Amniotic stem cell (primary cell): Measurements from ENCODE around the gene KRTAP17-1.
A peak's percentile ranks its signal among the peaks of the same experiment; 100 is the strongest.
"Not testable (repeated sequence)": the region's sequence is repeated elsewhere in the genome, so short reads cannot be mapped to it uniquely, and the experiment has no call there.

Source experiments
- DNase-seq: peaks from one replicate; lab custom pipeline; 2025; lab: John Stamatoyannopoulos, UW

Gene KRTAP17-1, protein sequence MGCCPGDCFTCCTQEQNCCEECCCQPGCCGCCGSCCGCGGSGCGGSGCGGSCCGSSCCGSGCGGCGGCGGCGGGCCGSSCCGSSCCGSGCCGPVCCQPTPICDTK

DNA sequence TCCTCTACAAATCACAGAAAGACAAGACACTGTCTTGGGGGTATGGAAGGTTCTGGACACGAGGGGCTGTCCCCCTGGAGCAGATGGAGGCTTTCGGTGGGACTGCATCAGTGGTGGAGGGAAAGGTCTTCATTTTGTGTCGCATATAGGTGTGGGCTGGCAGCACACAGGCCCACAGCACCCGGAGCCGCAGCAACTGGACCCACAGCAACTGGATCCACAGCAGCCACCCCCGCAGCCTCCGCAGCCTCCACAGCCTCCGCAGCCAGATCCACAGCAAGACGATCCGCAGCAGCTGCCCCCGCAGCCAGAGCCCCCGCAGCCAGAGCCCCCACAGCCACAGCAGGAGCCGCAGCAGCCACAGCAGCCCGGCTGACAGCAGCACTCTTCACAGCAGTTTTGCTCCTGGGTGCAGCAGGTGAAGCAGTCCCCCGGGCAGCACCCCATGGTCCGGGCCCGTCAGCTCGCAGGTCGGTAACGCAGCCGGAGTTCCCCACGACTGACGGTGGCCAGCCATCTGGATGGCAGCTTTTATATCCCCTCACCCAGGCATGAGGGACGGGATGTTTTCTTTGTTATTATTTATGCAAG is at the start of gene KRTAP17-1:
Gene KRTAP17-1, minus strand, starts transcription at position 507 of the 591 bp plus-strand sequence. Its CDS starts 60 bp downstream, at position 447.
- DNase-seq, result no peak

DNA sequence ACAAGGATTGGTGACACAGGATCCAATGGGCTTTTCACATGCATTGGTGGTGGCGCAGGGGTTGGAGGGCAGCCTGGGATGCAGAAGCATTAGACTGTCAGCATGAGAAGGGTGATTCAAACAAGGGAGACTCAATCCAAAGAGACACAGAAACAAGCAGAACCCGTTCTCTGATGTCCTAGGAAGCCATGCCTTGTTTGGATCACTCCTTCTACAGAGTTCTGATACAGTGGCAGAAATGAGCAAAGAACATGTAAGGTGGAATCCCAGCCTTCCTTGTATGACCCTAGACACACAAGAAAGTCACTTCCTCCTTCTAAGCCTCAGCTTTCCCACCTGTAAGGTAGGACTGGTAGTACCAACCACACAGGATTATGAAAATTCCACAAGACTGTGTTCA is 48.4 kb upstream of the KRTAP17-1 start:
- no peak for DNase-seq

DNA sequence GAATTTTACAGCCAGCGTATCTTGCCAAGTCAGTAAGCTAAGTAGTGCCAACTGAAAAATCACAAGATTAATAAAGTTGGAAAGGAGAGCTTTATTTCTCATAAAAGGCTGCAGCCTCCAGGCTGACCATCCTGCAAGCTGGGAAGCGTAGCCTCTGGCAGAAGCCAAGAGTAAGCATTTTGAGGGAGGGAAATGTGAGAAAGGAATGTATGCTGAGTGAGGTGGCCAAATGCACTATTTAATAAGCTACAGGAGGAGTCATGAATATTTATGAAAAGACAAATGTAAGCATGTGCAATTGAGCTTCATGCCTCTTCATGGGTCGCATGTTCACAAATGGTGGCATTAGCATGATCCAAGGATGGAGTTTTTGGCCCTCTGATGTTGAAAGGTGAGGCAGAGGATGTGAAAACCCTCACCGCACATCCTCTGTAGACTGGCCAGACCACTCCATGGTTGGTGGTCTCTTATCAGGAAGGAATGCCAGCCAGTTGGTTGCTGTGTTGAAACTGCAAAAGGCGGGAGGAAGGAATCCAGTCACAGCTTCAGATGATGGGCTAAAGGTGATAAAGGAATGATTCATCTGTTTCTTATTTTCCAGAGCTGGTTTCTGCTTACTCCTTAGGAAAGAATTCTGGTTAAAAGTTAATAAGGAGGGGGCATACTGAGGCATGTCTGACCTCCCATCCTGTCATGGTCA is 44.9 kb upstream of the KRTAP17-1 start:
- DNase-seq, result peak; percentile 56

DNA sequence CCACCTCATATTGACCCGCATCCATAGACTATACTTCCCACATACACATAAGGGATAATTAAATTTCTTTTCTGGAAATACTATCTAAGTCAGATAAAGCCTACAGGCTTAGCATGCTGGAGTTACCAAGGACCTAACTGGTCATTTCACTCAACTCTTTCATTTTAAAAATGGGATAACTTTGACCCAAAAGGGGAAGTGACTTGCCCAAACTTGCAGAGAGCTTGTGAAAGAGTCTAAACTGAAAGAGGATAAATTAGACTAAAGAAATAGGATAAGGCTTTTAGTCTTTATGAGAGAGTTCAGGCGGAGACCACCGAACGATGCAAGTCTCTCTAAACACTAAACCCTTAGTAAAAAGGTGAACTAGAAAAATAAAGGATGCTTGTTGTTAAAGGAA is 39.0 kb upstream of the KRTAP17-1 start:
- no peak for DNase-seq

DNA sequence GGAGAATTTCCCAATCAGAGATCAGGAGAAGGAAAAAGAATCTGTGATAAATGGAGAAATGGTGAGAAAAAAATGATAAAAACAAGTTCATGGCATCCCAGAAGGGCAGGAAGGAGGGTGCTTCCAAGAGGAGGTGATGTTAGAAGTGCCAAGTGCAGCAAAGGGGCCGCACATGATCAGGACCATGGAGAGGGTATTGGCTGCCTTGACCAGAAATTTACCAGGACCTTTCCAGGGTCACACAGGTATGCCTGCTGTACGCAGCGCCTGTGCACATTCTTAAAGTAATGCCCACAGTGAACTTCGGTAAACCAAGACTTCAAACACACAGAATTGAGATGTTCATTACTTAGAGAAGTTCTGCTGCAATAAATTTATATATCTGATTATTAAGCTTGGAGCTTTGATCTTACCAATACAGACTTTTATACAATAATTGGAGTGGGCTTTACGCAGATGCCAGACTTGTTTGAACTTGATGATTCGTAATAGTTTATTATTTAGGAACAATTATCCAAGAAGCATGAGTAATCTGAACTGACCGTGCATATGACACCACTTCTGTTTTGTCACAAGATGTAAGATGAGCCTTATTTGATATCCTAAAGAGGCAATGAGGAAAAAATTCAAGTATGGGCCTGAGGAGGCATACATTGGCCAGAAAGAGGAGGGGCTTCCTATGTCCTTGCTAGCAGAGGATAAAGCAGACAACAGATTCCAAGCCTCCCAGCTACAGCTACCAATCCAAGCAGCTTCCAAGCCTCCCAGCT is 37.3 kb upstream of the KRTAP17-1 start:
- no peak for DNase-seq

DNA sequence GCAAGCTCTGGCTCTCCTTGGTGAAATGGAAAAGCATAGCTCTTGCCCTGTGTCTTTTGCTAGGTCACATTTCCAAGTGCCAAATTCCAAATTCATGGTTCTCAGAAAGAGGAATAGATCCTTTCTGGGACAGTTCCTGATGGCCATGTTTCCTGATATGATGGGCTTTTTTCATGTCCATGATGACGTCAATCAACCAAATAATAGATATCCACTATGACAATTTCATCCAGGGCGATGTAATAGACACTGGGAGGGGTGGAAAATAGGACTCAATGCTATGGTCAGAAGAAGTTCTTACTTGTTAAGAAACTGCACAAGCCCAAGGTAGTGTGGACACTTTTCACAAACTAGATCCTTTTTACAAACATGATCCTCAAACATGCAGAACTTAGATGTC is 35.7 kb upstream of the KRTAP17-1 start:
- no peak for DNase-seq

DNA sequence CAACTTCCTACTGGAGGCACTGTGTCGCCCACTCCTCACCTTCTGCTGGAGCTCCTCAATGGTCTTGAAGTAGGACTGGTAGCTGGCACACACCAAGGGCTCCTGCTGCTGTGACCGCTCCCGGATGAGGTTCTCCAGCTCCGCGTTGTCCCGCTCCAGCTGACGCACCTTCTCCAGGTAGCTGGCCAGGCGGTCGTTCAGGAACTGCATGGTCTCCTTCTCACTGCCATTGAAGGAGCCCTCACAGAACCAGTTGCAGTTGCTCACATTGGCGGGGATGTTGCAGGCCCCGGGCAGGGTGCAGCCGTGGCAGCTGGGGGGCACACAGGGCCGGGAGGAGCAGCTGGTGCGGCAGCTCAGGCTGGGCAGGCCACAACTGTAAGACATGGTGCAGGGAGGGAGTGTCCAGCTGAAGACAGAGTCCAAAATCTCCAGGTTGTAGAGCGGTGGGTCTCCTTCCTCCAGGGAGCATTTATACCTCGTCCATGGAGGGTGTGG is 34.9 kb upstream of the KRTAP17-1 start, which contains the start of gene KRT33A:
Gene KRT33A, minus strand, starts transcription at position 448 of the 498 bp plus-strand sequence. Its CDS starts 61 bp downstream, at position 387.
- not testable (repeated sequence) for DNase-seq

DNA sequence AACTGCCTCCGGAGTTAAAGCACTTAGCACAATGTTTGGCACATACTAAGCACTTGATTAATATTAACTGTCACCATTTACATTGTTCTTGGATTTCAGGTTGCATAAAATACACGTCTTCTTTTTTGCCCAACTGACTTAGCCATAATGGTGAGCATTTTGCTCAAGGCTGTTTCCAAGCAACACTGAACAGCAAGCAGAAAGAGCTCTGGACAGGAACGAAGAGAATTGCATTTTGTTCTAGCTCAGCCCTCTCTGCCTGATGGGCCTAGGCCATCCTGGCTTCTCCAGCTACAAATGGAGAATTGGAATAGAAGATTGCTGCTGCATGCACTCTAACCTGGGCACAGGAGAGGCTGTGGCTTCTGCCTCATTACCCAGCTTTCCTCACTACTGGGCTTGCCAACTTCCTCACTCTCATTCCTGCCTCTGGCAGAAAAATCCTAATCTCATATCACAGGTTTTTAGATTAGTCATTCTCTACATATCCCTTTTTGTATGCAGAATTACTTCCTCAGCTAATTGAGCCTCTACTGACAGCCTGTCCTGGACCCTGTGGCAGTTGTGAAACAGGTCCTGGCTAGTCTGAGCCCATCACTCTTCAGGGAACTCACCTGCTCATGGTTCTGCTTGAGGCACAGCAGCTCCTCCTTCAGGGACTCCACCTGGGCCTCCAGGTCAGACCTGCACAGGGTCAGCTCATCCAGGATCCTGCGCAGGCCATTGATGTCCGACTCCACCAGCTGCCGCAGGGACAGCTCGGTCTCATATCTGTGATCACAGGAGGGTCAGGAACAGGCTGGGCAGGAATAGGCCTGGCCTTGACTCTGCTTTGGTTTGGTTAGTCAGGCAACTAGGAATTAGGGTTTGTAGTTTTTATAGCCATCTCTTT is 32.6 kb upstream of the KRTAP17-1 start:
- DNase-seq, result no peak

DNA sequence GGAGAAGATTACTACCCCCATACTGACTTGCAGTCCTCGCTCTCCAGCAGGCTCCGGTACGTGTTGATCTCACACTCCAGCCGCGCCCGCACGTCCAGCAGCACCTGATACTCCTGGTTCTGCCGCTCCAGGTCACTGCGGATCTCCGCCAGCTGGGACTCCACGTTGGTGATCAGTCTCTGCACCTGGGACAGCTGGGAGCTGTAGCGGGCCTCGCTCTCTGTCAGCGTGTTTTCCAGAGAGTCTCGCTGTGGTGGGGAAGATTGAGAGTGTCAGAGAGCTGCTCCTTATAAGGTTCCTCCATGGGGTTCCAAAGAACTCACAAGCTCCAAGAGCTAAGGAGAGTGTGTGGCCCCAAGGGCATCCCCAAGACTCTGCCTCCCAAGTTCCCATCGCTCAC is 30.9 kb upstream of the KRTAP17-1 start:
- not testable (repeated sequence) for DNase-seq

DNA sequence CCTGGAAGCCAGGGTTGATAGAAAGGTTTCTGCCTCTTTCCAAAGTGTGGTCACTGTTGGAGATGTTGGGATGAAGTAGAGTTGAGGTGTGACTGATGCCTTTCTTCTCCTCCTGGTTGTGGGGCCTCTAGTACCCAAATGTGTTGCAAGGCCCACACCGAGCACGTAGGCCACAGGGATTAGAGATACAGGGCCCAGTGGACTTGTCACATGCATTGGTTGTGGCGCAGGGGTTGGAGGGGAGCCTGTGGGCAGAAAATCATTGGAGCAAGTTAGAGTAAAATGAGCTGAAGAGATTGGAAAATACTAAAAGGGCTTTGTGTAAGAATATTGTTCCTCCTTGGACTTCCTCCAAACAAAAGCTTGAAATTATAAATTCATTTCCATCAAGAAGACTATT is 30.5 kb upstream of the KRTAP17-1 start:
- no peak for DNase-seq

DNA sequence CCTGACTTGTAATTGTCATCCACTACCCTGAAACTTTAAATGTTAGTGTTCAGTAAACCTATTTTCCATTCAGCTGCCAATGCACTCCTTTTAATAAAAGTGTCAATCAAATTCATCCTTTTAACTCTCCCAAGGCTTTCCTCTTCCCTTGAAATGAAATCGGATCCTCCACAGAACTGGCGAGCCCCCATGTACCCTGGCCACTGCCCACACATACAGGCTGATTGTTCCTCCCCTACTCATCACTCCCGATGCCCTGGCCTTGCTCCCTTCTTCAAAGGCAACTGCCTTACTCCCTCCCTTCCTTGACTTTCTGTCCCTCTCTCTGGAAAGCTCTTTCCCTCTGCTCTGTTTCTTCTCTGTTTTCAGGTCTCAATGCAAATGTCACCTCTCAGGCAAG is 27.5 kb upstream of the KRTAP17-1 start:
- DNase-seq, result no peak

DNA sequence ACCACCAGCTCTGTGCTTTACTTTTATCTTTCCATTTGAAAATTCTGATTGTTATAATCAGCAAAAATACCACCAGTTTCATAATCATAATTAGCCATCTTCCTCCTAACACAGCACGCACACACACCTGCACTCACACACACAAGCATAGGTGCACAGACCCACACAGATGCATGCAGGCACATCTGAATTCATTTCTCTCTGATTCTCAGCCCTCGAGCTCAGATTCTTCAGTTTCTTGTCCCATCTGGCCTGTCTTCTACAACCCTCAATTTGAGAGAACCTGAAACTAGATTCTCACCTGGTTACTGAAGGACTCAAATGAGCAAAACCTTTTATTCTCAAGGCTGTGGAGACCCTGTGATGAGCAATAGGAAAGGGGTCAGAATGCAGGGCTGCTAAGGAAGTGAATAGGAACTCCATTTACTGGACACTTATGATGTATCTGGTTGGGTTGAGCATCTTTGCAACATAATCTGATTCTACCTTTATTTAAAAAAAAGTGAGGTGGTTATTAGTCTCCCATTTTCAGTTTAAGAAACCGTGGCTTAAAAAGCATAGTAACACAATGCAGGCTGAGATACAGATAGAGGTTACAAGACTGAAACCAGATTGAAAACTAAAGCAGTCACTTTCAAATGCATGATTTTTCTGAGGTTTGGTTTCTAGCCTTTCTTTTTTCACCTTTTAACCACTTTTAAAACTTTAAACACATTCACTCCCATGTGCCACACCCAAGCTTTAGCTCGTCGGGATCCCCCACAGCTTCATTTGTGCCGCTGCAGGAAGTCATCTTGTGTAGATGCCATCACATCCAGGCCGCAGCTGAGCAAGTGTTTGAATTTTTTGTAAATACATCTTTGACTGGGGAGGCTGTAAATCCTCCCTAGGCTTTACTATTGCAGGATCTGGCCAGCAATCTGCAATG is 25.7 kb upstream of the KRTAP17-1 start:
- no peak for DNase-seq

DNA sequence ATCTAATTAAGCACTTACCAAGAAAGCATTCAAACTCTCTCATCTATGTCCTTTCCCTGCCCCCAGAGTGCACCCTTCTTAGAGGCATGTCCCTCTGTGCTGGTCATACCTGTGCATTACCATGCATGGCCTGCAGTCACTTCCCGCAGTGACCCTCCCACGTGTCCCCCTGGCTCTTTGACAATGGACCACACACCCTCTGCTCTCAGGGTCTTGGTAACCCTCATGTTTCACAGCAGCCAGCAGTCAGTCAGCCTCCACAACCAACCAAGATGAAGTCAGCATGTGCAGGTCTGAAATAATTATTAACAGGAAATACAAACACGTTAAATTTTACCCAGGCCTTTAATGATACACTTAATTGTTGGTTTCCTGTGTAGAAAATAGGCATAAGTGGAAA is 25.0 kb upstream of the KRTAP17-1 start:
- no peak for DNase-seq

DNA sequence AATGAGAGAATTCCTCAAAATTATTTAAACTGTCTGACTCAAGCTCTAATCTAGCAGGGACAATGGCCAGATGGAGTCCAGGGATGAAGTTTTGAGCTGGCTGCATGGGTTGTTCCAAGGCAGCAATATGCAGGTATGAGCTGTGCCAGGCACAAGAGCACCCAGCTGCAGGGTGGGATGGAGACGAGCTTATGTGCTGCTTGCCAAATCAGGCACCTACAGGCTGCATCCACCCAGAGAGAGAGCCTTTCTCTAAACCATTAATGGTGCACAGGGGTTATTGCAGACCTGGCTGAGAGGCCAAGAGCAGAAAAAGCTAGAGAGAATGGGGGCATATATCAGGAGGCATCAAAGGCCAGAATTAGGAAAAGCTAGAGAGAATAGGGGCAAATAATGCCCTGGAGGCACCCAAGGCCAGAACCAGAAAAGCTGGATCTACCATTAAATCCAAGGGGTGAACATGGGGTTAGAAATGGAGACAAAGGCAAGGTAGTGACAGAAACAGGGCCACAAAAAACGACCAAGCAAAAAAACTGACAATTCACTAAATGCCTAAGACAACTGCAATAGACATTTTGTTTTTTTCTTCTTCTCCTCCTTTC is 24.2 kb upstream of the KRTAP17-1 start:
- DNase-seq, result no peak

DNA sequence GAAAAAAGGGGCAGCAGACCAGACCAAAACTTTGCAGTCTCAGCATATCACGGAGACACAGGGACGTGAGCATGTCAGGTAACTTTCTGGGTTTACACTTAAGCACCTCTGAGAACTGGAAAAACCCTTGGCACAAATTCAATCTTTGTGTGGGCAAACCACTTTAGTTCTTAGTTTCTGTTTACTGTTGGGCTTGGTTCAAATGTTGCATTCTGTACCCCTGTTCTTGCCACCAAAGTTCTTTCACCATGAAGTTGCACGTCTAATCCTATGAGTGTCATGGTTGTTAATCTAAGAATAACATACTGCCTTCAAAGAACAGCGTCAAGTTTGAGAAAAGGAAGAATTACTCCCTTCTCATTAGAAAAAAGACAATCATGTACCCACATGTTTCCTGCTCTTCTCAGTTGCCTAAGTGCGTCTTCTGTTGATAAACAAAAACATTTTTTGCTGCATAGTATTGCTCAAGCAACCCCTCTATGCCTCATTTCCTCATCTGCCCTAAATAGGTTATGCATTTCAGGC is 23.5 kb upstream of the KRTAP17-1 start:
- no peak for DNase-seq

DNA sequence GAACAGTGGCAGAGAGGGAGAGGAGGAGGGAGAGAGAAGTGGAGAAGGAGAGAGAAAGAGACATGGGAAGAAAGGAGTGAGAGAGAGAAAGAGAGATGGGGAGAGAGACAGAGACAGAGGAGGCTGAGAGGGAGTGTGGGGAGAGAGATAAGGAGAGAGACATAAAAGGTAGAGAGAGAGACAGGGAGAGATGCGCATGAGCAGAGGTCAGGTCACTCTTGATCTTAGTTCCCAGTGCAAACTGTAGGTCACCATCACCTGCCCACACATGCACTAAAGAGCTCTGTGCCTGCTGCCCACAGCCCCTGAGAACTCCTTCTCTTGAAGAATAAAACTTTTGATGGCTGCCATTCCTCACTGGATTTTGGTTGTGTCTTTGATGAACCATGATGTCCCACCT is 20.2 kb upstream of the KRTAP17-1 start:
- no peak for DNase-seq

DNA sequence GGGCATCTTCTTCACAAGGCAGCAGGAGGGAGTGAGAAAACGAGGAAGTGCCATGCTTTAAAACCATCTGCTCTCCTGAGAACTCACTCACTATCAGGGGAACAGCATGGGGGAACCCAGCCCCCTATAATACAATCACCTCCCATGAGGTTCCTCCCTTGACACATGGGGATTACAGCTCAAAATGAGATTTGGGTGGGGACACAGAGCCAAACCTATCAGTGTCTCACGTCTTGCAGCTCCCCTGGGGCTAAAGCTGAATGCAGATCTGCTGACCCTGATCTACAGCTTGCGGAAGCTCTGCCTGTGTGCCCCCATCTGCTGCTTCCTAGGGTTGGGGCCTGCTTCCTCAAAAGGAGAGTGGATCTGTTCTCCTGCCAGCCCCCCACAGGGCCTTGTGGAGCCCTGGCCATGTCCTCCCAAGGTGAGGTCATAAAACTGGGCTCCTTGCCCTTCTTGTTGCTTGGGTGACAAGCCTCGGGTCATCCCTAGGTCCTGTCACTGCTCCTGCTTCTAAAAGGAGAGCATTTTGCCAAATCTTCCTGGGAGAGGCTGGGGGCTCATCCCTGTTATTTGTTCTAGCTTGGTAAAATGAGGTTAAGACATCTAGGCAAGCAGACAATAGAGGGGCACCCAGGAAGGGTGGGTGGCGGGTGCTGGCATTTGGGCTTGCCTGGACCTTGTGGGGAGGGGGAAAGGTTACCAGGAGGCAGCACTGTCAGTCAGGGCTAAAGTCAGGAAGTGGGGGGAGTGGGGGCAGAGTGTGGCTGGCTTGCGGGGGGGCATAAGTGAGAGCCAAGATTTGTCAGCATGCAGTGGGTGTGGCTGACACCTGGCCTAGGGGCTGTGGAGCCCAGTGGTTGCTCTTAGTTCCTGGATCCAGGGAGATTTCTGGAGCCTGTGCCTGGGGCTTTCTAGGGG is 19.1 kb upstream of the KRTAP17-1 start:
- DNase-seq, result no peak

DNA sequence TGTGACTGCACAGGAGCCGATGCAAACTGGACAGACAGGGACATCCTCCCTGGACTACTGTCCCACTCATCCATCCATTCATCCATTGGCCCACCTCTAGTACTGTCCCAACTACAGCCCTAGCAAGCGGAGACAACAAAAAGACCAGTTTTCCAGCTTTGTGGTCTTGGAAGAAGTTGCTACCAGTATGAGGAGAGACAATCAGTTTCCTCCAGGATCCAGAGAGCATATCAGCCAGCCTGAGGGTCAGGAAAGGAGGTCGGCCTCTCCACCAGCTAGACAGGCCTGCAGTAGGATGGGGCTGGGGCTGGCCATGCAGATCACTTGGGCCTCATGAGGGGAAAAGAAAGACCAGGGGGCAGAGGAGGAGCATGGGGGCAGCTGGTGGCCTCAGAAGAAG is 18.3 kb upstream of the KRTAP17-1 start:
- DNase-seq, result no peak

DNA sequence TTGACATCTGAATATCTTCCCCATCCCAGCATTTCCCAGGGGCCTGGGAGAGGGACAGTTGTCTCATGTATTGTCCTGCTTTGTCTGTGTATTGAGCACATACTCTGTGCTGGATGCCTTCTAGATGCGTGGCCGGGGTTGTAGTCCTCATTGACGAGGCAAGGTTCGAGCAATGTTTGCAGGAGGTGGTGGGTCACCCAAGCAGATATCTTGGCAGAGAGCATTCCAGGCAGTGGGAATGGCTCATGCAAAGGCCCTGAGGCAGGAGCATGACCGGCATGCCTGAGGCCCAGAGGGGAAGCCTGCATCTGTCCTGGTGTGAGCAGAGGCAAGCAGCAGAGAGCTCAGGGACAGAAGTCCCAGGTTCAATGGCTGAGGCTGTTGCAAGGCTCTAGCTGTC is 17.6 kb upstream of the KRTAP17-1 start:
- no peak for DNase-seq
